ENCODE data around the gene UBALD1.

UBALD1 gene

DNA sequence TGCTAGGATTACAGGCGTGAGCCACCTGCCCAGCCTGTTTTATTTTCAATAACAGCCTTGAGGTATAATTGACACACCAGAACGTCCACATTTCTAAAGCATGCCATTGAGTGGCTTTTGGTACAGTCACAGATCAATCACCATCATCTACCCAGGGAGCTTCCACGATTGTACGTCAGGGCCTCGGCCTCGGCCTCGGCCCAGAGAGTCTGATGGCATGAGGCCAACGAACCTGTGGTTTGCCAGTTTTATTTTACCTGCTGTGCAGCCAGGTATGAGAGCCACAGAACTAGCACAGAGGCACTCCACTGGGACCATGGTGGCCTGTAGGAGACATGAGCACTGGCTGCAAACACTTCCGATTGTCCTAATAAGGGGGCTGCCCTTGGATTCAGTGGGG is 8.3 kb downstream of the UBALD1 start:
- no peak overlapping the region for H3K27ac ChIP-seq
- H3K79me2 ChIP-seq: no peaks in the 10 kb centered on the region
- H3K36me3 ChIP-seq (ENCODE audit: control insufficient read depth, insufficient read depth, low read length): no peaks in the 10 kb centered on the region

DNA sequence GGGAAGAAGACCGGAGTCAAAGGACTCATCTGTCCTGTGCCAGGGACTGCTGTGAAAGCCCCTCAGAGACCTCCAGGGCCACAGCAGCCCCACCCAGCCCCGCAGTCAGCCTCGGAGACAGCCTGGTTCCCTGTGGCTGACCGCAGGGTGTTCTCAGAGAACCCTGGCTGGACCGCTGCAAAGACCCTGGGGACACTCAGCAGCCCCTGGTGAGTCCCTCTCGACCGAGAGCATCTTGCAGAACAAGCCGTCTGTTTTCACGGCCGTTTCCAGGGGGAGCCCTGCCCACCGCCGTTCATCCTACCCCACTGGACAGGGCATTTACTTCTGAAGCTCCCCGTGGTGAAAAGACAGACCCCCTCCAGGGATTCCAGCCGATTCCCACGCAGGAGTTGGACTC is 10.3 kb downstream of the UBALD1 start:
- H3K79me2 ChIP-seq: no peaks in the 10 kb centered on the region
- no peak overlapping the region for H2AFZ ChIP-seq
- H3K4me2 ChIP-seq (ENCODE audit: low read length): no peak overlapping the region
- H3K9ac ChIP-seq: no peak overlapping the region
- H3K36me3 ChIP-seq (ENCODE audit: control insufficient read depth, insufficient read depth, low read length): no peaks in the 10 kb centered on the region
- H3K27me3 ChIP-seq (ENCODE audit: control insufficient read depth, insufficient read depth, low read length): no peaks in the 10 kb centered on the region
- H3K4me3 ChIP-seq (ENCODE audit: low read depth, low read length): no peak overlapping the region
- no peaks in the 10 kb centered on the region for H3K9me3 ChIP-seq (ENCODE audit: control insufficient read depth, low read length)
- no peaks in the 10 kb centered on the region for H3K4me1 ChIP-seq
- no peak overlapping the region for H3K27ac ChIP-seq
- TF ChIP-seq, protein P1, sequence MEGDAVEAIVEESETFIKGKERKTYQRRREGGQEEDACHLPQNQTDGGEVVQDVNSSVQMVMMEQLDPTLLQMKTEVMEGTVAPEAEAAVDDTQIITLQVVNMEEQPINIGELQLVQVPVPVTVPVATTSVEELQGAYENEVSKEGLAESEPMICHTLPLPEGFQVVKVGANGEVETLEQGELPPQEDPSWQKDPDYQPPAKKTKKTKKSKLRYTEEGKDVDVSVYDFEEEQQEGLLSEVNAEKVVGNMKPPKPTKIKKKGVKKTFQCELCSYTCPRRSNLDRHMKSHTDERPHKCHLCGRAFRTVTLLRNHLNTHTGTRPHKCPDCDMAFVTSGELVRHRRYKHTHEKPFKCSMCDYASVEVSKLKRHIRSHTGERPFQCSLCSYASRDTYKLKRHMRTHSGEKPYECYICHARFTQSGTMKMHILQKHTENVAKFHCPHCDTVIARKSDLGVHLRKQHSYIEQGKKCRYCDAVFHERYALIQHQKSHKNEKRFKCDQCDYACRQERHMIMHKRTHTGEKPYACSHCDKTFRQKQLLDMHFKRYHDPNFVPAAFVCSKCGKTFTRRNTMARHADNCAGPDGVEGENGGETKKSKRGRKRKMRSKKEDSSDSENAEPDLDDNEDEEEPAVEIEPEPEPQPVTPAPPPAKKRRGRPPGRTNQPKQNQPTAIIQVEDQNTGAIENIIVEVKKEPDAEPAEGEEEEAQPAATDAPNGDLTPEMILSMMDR (IDR thresholded peaks at IDR 0.05): no peak

More for the DNA sequence above, 8.3 kb downstream of the UBALD1 start:
- no peaks in the 10 kb centered on the region for H3K4me1 ChIP-seq
- TF ChIP-seq, protein P1 (IDR thresholded peaks at IDR 0.05): no peak
- no peak overlapping the region for H3K4me3 ChIP-seq (ENCODE audit: low read depth, low read length)
- no peaks in the 10 kb centered on the region for H3K9me3 ChIP-seq (ENCODE audit: control insufficient read depth, low read length)
- no peaks in the 10 kb centered on the region for H3K27me3 ChIP-seq (ENCODE audit: control insufficient read depth, insufficient read depth, low read length)
- no peak overlapping the region for H2AFZ ChIP-seq
- H3K9ac ChIP-seq: no peak overlapping the region
- H3K4me2 ChIP-seq (ENCODE audit: low read length): no peak overlapping the region

DNA sequence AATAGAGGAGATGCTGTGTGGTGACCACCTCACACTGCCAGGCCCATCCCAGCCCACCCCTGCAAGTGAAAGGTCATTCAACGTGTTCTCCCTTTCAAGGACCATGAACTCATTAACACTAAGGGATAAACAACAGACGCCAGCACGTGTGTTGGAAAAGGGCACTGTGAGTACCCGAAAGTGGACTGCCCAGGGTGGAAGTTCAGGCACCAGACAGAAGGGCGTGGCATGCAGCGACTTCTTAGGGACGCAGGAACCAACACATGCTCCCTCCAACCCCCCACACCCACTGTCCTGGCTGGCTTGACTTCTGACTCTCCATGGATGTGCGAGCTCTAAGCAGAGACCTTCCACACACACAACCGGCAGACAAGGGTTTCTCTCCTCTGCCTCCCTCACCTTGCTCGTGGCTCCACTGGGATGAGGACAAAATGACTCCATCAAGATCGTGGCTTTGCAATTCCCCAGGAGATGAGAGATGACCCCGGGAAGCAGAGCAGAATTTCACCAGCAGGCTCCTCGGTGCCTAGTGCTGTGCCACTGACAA is 11.0 kb downstream of the UBALD1 start:
- Histone ChIP-seq H3K9ac (no peak overlapping the region), H3K4me2 (ENCODE audit: low read length) (no peak overlapping the region), H3K4me3 (ENCODE audit: low read depth, low read length) (no peak overlapping the region), H3K27ac (no peak overlapping the region), H3K27me3 (ENCODE audit: control insufficient read depth, insufficient read depth, low read length) (no peaks in the 10 kb centered on the region), H3K79me2 (no peaks in the 10 kb centered on the region), H2AFZ (no peak overlapping the region), H3K9me3 (ENCODE audit: control insufficient read depth, low read length) (no peaks in the 10 kb centered on the region), H3K36me3 (ENCODE audit: control insufficient read depth, insufficient read depth, low read length) (no peaks in the 10 kb centered on the region), H3K4me1 (no peaks in the 10 kb centered on the region)
- TF ChIP-seq, protein P1 (IDR thresholded peaks at IDR 0.05): no peak

DNA sequence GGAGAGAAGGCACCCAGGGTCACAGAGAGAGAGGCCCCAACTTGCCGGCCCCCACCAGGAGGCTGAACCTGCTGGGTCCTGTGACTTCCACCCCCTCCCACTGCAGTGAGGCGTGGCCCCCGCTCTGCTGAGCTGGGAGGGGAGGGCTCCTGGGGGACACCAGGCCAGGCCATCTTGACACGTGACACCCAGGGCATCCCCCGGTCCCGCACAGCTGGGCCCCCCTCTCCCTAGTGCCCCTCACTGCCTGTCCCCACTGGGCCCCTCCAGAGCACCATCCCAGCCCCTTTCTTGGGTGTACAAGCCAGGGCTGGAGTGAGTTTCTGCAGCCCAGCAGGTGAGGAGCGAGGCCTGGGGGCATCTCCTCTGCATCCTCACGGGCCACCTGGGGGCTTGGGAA is 12.4 kb downstream of the UBALD1 start:
- TF ChIP-seq, protein P1 (IDR thresholded peaks at IDR 0.05): no peak
- no peak overlapping the region for H2AFZ ChIP-seq
- no peak overlapping the region for H3K27ac ChIP-seq
- no peak overlapping the region for H3K4me3 ChIP-seq (ENCODE audit: low read depth, low read length)
- no peak overlapping the region for H3K9ac ChIP-seq
- no peaks in the 10 kb centered on the region for H3K9me3 ChIP-seq (ENCODE audit: control insufficient read depth, low read length)
- H3K4me1 ChIP-seq: no peaks in the 10 kb centered on the region
- H3K4me2 ChIP-seq (ENCODE audit: low read length): no peak overlapping the region
- no peaks in the 10 kb centered on the region for H3K27me3 ChIP-seq (ENCODE audit: control insufficient read depth, insufficient read depth, low read length)
- H3K36me3 ChIP-seq (ENCODE audit: control insufficient read depth, insufficient read depth, low read length): no peaks in the 10 kb centered on the region
- H3K79me2 ChIP-seq: no peaks in the 10 kb centered on the region

DNA sequence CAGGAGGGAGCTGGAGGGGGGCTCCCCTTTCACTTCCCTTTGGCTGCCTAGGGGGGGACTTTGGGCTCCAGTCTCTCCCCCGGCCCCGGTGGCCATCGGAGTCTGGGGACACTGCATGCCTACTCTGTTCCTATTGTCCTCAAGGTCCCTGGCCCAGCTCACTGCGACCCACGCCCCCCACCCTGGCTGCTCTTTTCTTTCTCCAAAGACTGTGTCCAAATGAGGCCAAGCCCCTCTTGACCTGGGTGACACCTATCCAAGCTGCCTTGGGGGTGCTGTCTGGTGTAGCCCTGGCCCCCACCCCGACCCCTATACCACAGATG is 12.9 kb downstream of the UBALD1 start:
- Histone ChIP-seq H3K9me3 (ENCODE audit: control insufficient read depth, low read length) (no peaks in the 10 kb centered on the region), H3K9ac (no peak overlapping the region), H2AFZ (no peak overlapping the region), H3K79me2 (no peaks in the 10 kb centered on the region), H3K4me1 (no peaks in the 10 kb centered on the region), H3K27me3 (ENCODE audit: control insufficient read depth, insufficient read depth, low read length) (no peaks in the 10 kb centered on the region), H3K4me3 (ENCODE audit: low read depth, low read length) (no peak overlapping the region), H3K4me2 (ENCODE audit: low read length) (no peak overlapping the region), H3K36me3 (ENCODE audit: control insufficient read depth, insufficient read depth, low read length) (no peaks in the 10 kb centered on the region), H3K27ac (no peak overlapping the region)
- TF ChIP-seq, protein P1 (IDR thresholded peaks at IDR 0.05): no peak
